Measurements from ENCODE around the gene ARL17B.
"Not testable (repeated sequence)": the region's sequence is repeated elsewhere in the genome, so short reads cannot be mapped to it uniquely, and the experiment has no call there.

The ARL17B gene

GRCh38 chr17:46361755-46362154 lies at the start of gene ARL17B:
ARL17B (minus strand) TSS chr17:46361766; CDS start chr17:46358397, 3,369 bp downstream.
- DNase-seq = not testable (repeated sequence)

GRCh38 chr17:46409864-46410263 lies 48.3 kb upstream of the ARL17B start:
- not testable (repeated sequence) for DNase-seq

GRCh38 chr17:46407155-46407554 lies 45.6 kb upstream of the ARL17B start:
- DNase-seq = not testable (repeated sequence)

GRCh38 chr17:46401033-46401787 lies 39.6 kb upstream of the ARL17B start:
- not testable (repeated sequence) for DNase-seq

GRCh38 chr17:46400543-46400942 lies 39.0 kb upstream of the ARL17B start:
- not testable (repeated sequence) for DNase-seq

- not testable (repeated sequence) for DNase-seq
These were observed 38.4 kb upstream of the ARL17B start for GRCh38 chr17:46399993-46400392.

- not testable (repeated sequence) for DNase-seq
These were observed 34.7 kb upstream of the ARL17B start for GRCh38 chr17:46396292-46396691.

- DNase-seq = not testable (repeated sequence)
These were observed 32.1 kb upstream of the ARL17B start for GRCh38 chr17:46393702-46394101.

GRCh38 chr17:46385491-46385890 lies 23.9 kb upstream of the ARL17B start:
- DNase-seq = not testable (repeated sequence)

- DNase-seq = not testable (repeated sequence)
These were observed 21.6 kb upstream of the ARL17B start for GRCh38 chr17:46383118-46383517.

- DNase-seq = not testable (repeated sequence)
These were observed 11.9 kb upstream of the ARL17B start for GRCh38 chr17:46373418-46373817.

- not testable (repeated sequence) for DNase-seq
These were observed 11.0 kb upstream of the ARL17B start for GRCh38 chr17:46372236-46373229.

GRCh38 chr17:46367520-46367919 lies 6.0 kb upstream of the ARL17B start:
- DNase-seq = not testable (repeated sequence)

- DNase-seq = not testable (repeated sequence)
These were observed 326 bp downstream of the ARL17B start for GRCh38 chr17:46361145-46361735.

- not testable (repeated sequence) for DNase-seq
These were observed 7.7 kb downstream of the ARL17B start for GRCh38 chr17:46353856-46354255.

GRCh38 chr17:46349060-46349459 lies 12.5 kb downstream of the ARL17B start:
- DNase-seq = not testable (repeated sequence)

- not testable (repeated sequence) for DNase-seq
These were observed 13.2 kb downstream of the ARL17B start for GRCh38 chr17:46348345-46348744.

GRCh38 chr17:46342131-46342530 lies 19.4 kb downstream of the ARL17B start:
- not testable (repeated sequence) for DNase-seq

- not testable (repeated sequence) for DNase-seq
These were observed 20.3 kb downstream of the ARL17B start for GRCh38 chr17:46341220-46341619.

- DNase-seq = not testable (repeated sequence)
These were observed 66.7 kb downstream of the ARL17B start, which contains the start of gene LRRC37A for GRCh38 chr17:46294831-46295230. LRRC37A (plus strand) TSS chr17:46295131; CDS start chr17:46295134, 3 bp downstream.

- DNase-seq = not testable (repeated sequence)
These were observed 69.9 kb downstream of the ARL17B start for GRCh38 chr17:46291618-46292017.

- DNase-seq = not testable (repeated sequence)
These were observed 70.5 kb downstream of the ARL17B start for GRCh38 chr17:46290906-46291546.

Measured in NK-92 treated with Interleukin-12 subunit alpha and Interleukin-12 subunit beta, amount 100 ng/mL, for 24 hours (cell line).